HG03378 (cell line): ENCODE data around the gene UAP1L1.
"Not testable (repeated sequence)": the region's sequence is repeated elsewhere in the genome, so short reads cannot be mapped to it uniquely, and the experiment has no call there.

Experiments used
- ATAC-seq: cut with Tn5 transposase; IDR thresholded peaks from one replicate; pipeline ENCODE4 v1.9.1; 2021; ENCODE audit warnings: mild to moderate bottlenecking, moderate library complexity; ENCODE audit not compliant: unreplicated experiment

UAP1L1 gene

DNA sequence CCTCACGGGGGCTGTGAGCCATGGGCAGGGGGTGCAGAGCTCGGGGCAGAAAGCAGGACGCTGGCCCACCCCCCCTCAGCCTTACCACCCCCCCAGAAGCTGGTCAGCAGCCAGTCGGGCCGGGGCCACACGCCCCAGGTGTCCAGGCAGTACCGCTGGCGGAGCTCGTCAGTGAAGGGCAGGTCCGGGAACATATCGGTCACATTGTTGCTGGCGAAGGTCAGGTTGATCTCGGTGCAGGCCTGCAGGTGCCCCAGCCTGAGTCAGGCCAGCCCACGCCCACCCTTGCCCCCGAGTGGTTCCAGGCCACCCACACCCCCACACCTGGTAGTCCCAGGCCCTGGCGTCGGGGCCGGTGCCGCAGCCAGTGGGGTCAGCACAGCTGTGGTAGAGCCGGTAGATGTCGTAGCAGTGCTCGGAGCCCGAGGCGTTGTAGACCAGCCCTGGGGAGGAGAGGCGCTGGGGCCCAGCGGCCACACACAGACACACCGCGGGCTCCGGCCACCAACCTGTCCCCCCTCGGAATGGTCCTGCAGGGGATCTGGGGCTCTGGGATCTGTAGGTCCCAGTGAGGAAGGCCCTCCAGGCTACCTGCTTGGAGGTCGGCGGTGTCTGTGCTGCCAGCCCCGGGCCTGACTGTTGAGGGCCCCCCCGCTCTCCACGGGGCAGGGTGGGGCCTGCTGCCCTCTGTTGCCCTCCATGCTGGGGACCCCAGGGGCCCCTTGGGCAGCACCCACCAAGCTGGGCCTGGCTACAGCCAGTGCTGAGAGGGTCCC, 34.7 kb downstream of the UAP1L1 start:
- no peak for ATAC-seq

DNA sequence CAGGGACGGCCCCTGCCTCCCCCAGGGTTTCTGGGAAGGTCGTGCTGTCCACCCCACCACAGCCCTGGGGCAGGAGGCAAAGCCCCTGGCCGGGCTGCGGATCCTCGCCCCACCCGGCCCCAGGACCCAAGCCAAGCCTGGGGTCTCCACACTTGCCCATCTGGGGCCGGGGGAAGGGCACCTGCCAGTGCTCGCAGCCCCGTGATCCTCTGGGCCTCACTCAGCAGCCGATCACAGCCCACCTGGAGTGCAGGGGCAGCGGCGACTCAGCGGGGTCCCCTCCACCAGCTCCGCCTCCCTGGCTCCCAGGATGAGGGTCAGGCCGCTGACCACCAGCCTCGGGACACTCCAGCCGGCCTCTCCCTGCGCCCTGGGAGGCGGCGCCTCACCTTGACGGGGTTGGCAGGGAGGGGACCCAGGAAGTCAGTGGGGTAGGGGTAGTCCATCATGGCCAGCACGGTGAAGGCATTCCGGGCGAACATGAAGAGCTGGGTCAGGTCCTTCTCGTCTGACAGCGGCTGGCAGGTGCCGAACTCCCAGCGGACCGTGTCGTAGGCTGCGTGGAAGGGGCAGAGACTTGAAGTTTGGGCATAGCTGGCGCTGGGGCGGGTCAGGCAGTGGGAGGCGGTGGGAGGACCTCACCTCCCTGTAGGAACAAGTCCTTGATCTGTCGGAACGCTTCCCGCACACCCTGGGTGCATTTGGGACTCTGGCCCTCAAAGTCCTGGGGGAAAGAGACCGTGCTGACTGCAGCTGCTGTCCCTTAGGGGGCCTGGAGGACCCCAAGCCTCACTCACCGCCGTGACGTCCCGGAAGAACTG, 35.5 kb downstream of the UAP1L1 start:
- ATAC-seq, result no peak

DNA sequence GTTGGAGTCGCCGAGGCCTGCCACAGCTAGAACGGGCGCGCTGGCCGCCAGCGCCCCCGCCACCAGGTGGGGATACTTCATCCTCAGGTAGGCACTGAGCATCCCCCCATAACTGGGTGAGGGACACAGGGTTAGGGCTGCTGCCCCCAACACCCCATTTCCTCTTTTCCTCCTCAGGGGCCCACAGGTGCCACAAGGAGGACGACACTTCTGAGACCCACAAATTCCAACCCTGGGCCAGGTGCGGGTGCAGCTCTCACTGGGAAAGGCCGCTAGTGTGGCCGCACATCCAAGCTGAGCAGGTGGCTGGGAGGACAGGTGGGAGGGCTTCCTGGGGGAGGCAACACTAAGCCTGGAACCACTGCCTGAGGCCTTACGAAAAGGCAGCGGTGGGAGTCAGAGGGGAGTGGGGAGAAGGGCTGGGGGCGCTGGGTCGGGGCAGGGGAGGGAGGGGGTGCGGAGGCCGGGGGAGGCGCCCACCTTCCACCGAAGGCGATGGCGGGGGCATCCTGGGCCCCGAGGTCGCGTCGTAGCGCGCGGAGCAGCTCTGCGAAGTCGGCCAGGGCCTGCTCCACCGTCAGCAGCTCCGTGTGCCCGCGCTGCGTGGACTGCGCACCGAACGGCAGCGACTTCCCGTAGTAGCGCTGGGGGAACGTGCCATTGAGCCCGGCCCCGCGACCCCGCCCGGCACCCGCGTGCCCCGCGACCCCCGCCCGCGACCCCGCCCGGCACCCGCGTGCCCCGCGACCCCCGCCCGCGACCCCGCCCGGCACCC, 36.3 kb downstream of the UAP1L1 start:
- no peak for ATAC-seq

DNA sequence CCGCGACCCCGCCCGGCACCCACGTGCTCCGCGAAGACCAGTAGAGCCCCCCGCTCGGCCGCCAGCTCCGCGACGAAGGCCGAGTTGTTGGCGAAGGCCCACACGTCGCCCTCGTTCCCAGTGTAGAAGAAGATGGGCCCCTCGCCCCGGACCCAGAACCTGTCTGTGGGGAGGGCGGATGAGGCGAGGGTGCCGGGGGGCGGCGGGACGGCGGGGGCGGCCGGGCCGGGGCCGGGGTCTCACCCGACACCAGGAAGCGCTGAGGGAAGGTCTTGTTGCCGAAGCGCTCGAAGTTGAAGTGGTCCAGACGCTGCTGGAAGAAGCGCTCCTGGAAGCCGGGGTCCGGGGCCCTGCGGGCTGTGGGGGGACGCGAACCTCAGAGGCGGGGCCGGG, 36.9 kb downstream of the UAP1L1 start:
- ATAC-seq, result no peak

DNA sequence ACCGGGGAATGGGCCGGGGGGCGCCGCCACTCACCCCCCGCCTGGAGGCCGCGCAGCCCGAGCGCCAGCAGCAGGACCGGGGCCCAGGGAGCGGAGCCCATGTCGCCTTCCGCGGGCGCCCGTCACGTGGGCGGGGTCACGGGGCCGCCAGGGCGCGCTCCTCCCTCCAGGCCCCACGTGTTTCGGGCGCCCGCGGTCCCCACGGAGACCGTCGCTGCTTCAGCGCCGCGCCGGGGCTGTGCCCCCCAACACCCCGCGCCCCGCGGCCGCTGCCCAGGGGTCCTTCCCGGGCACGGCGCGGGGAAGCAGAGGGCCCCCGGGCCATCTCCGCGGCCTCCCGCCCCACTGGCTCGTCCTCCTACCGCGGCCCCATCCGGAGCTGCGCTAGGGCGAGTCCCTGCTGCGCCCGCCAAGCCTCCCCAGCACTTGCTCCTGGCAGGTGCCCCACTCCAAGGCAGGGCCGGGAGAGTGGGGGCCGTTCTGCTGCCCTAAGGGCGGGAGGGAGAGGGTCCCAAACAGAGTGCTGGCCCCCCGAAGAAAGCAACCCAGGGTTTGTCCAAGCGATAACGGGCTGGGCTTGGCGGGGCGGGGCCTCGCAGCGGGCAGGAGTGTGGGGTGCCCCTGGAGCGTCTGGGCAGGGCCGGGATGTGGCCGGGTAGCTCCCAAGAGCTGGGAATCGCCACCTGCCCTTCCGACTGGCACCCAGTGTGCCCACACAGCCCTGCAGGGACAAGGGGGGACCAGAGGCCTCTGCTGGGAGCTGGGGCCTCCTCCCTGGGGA, 37.5 kb downstream of the UAP1L1 start, which contains the start of gene DPP7:
DPP7 (minus strand) TSS at position 121 of the 781 bp plus-strand sequence; CDS start at position 101, 20 bp downstream.
- ATAC-seq, result no peak

DNA sequence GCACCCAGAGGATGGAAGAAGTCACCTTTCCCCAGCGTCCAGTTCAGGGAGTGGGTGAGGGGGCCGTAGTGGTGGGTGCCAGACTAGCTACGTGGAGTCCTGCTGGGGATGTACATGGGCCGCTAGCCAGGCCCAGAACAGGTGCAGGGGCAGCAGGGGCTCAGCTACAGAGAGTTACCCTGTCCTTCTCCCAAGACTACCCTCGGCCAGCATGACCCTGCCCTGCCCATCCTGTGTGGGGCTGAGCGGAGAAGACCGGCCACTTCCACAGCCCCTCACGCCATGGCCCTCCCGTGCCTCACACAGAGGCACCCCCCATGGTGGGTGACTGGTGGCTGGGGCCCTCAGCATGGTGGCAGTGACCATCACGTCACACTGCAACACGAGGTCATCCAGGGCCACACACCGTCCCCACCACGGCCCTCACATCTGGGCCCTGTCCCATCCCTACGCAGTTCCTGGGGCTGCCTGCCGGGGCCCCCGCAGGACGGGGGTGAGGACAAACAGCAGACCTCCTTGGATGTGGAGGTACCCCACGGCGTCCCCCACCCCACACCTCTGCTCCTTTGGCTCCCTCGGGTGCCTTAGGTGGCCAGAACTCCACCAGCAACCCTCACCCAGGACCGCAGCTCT, 38.2 kb downstream of the UAP1L1 start:
- no peak for ATAC-seq

DNA sequence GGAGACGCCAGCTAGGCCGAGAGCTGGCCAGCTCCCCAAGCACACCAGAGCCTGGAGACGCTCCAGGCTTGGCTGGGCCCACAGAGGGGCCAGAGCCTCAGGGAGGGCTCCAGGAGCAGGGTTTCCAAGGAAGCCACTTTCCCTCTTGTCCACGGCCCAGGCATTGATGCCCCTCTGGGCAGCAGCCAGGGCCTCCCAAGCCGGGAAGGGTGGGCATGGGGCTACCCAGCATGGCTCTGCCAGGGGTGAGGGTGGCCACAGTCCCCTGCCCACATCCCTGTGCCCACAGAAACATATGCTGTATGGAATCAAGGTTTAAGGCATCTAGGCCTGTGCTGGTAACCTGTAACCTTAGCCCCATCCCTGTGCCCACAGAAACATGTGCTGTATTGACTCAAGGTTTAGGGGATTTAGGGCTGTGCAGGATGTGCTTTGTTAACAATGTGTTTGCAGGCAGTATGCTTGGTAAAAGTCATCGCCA, 38.8 kb downstream of the UAP1L1 start:
- no peak for ATAC-seq

DNA sequence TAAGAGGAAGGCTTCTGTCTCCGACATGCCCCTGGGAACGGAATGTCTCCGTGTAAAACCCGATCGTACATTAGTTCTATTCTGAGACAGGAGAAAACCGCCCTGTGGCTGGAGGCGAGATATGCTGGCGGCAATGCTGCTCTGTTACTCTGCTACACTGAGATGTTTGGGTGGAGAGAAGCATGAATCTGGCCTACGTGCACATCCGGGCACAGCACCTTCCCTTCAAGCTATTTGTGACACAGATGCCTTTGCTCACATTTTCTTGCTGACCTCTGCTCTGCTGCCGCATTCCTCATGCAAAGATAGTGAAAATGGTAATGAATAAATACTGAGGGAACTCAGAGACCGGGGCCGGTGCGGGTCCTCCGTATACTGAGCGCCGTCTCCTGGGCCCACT, 39.4 kb downstream of the UAP1L1 start:
- no peak for ATAC-seq

DNA sequence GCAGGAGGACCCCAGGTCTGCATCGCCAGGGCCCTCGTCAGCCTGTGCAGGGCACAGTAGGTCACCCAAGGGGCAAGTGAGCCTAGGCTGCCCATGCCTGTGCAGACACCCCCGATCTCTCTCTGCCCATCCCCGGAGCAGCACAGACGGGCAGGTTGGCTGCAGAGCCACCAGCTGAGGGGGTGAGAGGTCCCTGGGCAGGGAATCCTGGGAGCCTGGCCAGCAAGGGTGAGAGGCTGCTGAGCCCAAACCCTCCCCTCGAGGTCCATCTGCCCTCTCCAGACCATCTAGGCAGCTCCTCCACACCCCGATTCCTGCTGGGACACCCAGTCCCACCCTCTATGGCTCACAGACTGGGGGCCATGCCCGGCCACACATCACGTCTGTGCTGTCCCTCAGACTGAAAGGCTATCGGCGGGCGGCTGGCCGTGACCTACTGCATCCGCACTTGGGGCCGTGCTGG, 40.0 kb downstream of the UAP1L1 start:
- ATAC-seq, result no peak

DNA sequence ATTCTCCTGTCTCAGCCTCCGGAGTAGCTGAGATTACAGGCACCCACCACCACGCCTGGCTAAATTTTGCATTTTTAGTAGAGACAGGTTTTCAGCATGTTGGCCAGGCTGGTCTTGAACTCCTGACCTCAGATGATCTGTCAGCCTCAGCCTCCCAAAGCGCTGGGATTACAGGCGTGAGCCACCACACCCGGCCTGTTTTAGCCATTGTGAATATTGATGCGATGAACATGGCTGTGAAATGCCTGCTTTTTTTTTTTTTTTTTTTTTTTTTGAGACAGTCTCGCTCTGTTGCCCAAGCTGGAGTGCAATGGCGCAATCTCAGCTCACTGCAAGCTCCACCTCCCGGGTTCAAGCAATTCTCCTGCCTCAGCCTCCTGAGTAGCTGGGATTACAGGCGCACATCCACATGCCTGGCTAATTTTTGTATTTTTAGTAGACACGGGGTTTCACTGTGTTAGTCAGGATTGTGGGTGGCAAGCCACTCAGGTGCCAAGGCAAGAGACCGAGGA, 40.8 kb downstream of the UAP1L1 start:
- not testable (repeated sequence) for ATAC-seq

DNA sequence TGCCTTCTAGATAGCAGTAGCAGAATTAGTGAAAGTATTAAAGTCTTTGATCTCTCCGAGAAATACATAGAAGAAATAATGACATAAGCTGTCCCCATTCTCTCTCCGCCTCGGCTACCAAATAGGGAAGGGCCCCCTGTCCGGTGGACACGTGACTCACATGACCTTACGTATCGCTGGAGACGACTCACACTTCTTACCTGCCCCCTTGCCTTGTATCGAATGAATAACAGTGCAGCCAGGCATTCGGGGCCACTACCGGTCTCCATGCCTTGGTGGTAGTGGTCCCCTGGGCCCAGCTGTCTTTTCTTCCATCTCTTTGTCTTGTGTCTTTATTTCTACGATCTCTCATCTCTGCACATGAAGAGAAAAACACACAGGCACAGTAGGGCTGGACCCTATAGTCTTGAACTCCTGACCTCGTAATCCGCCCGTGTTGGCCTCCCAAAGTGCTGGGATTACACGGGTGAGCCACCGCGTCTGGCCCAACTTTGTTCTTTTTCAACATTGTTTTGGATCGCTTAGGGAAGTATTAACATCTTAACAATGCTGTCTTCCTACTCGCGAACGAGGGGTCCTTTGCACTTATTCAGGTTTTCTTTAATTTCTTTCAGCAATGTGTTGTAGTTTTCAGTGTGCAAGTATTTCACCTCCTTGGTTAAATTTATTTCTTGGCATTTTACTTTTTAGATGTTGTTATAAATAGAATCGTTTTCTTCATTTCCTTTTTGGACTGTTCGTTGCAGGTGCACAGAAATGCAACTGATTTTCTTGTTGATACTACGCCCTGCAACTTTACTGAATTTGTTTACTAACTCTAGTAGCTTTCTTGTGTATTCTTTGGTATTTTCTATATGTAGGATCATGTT, 44.8 kb downstream of the UAP1L1 start:
- ATAC-seq, result not testable (repeated sequence)

DNA sequence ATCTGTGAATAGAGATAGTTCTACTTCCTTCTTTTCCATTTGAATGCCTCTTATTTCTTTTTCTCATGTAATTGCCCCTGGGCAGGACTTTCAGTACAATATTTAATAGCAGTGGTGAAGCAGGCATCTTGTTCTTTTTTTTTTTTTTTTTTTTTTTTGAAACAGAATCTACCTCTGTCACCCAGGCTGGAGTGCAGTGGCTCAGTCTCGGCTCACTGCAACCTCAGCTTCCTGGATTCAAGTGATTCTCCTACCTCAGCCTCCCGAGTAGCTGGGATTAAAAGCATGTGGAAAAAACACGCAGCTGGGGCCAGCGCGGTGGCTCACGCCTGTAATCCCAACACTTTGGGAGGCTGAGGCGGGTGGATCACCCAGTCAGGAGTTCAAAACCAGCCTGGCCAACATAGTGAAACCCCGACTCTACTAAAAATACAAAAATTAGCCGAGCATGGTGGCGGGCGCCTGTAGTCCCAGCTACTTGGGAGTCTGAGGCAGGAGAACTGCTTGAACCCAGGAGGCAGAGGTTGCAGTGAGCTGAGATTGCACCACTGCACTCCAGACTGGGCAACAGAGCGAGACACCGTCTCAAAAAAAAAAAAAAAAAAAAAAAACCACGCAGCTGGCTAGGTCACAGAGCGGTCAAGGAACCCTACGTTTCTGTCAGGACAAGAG, 45.6 kb downstream of the UAP1L1 start:
- not testable (repeated sequence) for ATAC-seq

DNA sequence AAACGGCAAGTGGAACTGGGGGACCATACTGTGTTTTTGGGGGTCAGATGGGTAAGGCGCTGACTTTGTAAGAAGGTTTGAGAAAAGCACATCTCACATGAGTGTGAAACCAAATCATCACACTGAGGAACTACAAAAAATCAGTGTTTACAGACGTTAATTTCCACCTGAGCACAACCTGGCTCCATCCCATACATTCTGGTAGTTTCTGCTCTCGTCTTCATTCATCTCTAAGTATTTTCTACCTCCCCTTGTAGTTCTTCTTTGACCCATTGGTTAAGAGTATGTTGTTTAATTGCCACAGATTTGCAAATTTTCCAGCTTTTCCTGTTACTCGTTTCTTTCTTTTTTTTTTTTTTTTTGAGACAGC, 46.1 kb downstream of the UAP1L1 start:
- ATAC-seq, result no peak

DNA sequence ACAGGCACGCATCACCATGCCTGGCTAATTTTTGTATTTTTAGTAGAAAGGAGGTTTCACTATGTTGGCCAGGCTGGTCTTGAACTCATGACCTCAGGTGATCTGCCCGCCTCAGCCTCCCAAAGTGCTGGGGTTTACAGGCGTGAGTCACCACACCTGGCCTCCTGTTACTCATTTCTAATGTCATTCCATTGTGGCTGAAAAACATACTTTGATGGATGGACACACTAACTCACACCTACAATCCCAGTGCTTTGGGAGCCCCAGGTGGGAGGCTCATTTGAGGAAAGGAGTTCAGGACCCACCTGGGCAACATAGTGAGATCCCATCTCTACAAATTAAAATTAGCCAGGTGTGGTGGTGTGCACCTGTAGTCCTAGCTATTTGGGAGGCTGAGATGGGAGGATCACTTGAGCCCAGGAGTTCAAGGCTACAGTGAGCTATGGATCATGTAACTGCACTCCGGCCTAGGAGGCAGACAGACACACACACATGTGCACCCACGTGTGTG, 46.7 kb downstream of the UAP1L1 start:
- not testable (repeated sequence) for ATAC-seq

DNA sequence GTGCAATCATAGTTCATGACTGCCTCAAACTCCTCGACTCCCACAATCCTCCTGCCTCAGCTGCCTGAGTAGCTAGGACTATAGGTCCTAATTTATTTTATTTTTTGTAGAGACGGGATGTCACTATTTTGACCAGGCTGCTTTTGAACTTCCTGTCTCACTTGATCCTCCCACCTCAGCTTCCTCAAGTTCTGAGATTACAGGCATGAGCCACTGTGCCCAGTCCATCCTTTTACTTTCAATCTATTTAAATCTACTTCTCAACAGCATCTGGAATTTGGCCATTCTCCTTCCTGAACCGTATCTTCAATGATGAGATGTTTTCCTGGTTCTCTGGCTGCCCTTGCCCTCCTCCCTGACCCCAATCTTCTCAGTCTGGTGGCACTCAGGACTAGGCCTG, 49.5 kb downstream of the UAP1L1 start:
- ATAC-seq, result no peak

DNA sequence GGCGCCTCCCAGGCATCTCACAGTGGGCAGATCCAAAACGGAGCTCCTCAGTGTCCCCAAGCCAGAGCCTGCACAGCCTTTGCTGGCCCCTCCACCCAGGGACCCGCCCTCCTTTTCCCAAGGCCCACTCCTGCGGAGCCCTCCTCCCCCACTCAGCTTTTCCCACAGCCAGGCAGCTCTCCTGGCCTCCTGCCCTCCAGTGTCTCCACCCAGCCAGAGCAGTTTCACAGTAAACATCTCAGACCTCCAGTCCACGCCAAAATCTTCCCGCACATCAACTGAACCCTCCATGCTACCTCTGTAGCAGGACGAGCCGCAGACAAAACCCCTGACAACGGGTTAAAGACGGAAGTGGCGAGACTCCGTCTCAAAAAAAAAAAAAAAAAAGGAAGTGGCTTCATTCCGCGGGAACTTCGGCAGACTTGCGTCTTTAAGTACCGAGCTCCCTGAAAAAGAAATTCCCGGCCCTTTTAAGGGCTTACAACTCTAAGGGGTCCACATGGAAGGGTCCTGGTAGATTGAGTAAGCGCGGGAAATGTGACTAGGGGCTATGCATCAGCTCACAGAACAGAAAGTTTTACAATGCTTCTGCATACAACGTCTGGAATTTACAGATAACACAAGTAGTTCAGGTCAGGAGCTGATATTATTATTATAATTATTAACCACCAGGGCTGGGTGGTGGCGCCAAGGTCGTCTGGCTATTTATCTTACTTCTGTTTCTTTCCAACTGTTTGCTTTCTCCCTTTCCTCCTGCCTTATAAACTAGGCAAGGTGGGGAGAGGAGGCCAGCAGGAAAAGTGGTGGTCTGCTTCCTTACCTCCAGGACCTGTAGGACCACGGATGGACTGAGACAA, 50.2 kb downstream of the UAP1L1 start:
- ATAC-seq, result no peak
